Peyer's patch (tissue), 4 donors: Measurements from ENCODE around the gene FOXD2.

Experiments
- POLR2A ChIP-seq, 2 donors: fragments of 450-650 bp; IDR thresholded peaks; one replicate each; pipeline ENCODE4 v1.5.1; 2017; ENCODE audit warnings: antibody characterized with exemption in 2 of 2, mild to moderate bottlenecking in 2 of 2, moderate library complexity in 2 of 2
- TF ChIP-seq, protein P1 (sequence below), 6 experiments: fragments of 450-650 bp in 4 of 6; fragments of 200-600 bp in 2 of 6; sonication (generic) in 1 of 6; IDR thresholded peaks; one replicate each; pipeline ENCODE4 v1.5.1; 2017 to 2019; ENCODE audit warnings: antibody characterized with exemption in 6 of 6, mild to moderate bottlenecking in 3 of 6, moderate library complexity in 1 of 6

- TF ChIP-seq, protein P1, sequence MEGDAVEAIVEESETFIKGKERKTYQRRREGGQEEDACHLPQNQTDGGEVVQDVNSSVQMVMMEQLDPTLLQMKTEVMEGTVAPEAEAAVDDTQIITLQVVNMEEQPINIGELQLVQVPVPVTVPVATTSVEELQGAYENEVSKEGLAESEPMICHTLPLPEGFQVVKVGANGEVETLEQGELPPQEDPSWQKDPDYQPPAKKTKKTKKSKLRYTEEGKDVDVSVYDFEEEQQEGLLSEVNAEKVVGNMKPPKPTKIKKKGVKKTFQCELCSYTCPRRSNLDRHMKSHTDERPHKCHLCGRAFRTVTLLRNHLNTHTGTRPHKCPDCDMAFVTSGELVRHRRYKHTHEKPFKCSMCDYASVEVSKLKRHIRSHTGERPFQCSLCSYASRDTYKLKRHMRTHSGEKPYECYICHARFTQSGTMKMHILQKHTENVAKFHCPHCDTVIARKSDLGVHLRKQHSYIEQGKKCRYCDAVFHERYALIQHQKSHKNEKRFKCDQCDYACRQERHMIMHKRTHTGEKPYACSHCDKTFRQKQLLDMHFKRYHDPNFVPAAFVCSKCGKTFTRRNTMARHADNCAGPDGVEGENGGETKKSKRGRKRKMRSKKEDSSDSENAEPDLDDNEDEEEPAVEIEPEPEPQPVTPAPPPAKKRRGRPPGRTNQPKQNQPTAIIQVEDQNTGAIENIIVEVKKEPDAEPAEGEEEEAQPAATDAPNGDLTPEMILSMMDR (IDR thresholded peaks at IDR 0.05), result no peak
- no peak for TF ChIP-seq POLR2A (IDR thresholded peaks at IDR 0.05)
Measured at GRCh38 chr1:47407481-47407880, 30.4 kb upstream of the FOXD2 start.
